ENCODE measurements around the gene HDHD5. TPM values are rescaled to one million over a fixed set of nuclear protein-coding genes. Genes with fewer than 3 reads are reported as not detected.

Gene HDHD5
- total RNA-seq, 1 experiment from 2014 or later: 68.4 TPM

DNA sequence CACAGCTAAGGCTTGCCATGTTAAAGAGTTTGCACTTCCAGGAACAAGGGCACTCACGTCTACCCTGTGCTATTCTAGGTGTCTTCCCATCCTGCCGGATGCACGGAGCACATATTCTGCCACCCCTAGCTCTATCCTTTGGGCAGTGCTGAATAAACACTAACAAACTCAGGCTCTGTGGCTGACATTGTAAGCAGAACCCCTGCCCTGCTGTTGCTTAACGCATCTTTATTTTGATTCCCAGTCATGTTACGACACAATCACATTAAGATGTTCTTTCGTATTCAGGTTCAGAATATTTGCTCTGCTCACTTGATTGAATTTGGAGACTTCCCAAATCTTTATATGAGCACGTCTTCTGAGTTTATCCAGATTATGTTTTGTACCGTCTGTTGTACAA is 3.7 kb upstream of the HDHD5 start:
- Histone ChIP-seq H3K18ac (ENCODE audit: insufficient read length, low read depth, low read length) (no peak overlapping the region), H4K20me1 (ENCODE audit: control insufficient read depth, insufficient read depth, insufficient read length) (no peaks in the 10 kb centered on the region), H2BK5ac (ENCODE audit: insufficient read length, low read length) (no peak overlapping the region), H3K79me2 (ENCODE audit: insufficient read depth, low read length) (peaks cover 2% of the 10 kb centered on the region; the same call in 1 of the 2 replicates), H3K14ac (ENCODE audit: insufficient read depth, low read length) (no peak overlapping the region), H3K9me3 (ENCODE audit: control insufficient read depth, low read depth, low read length) (no peaks in the 10 kb centered on the region), H3K79me1 (ENCODE audit: insufficient read depth, low read depth, low read length, poor library complexity, severe bottlenecking) (no peaks in the 10 kb centered on the region), H2BK20ac (ENCODE audit: low read depth, low read length, poor library complexity, severe bottlenecking) (no peak overlapping the region), H3K56ac (ENCODE audit: insufficient read length, low read depth, low read length) (no peak overlapping the region), H3K23ac (ENCODE audit: insufficient read length, low read depth, low read length) (no peak overlapping the region), H2BK12ac (ENCODE audit: insufficient read length, low read depth, low read length) (no peak overlapping the region), H3K27ac (ENCODE audit: insufficient read length, low read depth, low read length) (no peak overlapping the region), H2BK15ac (ENCODE audit: low read depth, low read length) (no peak overlapping the region), H4K91ac (ENCODE audit: insufficient read length, low read depth, low read length) (no peak overlapping the region), H3K9ac (ENCODE audit: extremely low read depth, insufficient read length, low read length) (no peak overlapping the region), H2AFZ (ENCODE audit: low read length) (no peak overlapping the region), H4K5ac (ENCODE audit: insufficient read length, low read depth, low read length) (no peak overlapping the region), H3T11ph (ENCODE audit: low read length) (no peak overlapping the region), H4K8ac (replicated peaks; ENCODE audit: insufficient read length, low read depth, low read length) (no peak overlapping the region), H3K27me3 (ENCODE audit: insufficient read depth, low read length) (no peaks in the 10 kb centered on the region), H3K4me2 (ENCODE audit: insufficient read depth, insufficient read length, low read length) (no peak overlapping the region), H2BK120ac (ENCODE audit: low read depth, low read length, poor library complexity, severe bottlenecking) (no peak overlapping the region), H2AK5ac (ENCODE audit: insufficient read length, low read length) (no peak overlapping the region), H3K23me2 (ENCODE audit: insufficient read length, low read depth, low read length, poor library complexity, severe bottlenecking) (peaks cover 13% of the 10 kb centered on the region), H3K4me1 (ENCODE audit: insufficient read depth, low read length) (no peaks in the 10 kb centered on the region), H3K4ac (ENCODE audit: low read depth, low read length) (no peak overlapping the region)
- H3K27me3 Mint-ChIP-seq (ENCODE audit: low read depth): peaks cover 5% of the 10 kb centered on the region; the same call in 1 of the 2 replicates
- WGBS (ENCODE audit: extremely low coverage, insufficient read length, low lambda C conversion rate): no CpG with 5 or more reads among the region's 8 CpGs
- no peak for TF ChIP-seq CTCF (conservative IDR thresholded peaks at IDR 0.05)
- no peak overlapping the region for H3K27ac Mint-ChIP-seq
- peaks cover 0 to 5% (median 4%) of the 10 kb centered on the region in 3 experiments; a peak in 4 of 7 replicates for H3K36me3 Mint-ChIP-seq (ENCODE audit: insufficient read depth in 1 of 3, low read depth in 3 of 3)
- DNase-seq: no peak
- H3K9me3 Mint-ChIP-seq: no peaks in the 10 kb centered on the region
- H3K4me1 Mint-ChIP-seq: peaks cover 11 to 19% of the 10 kb centered on the region in 2 experiments
- H3K4me3 Mint-ChIP-seq: no peak overlapping the region
